ENCODE data around the gene CEP20. TPM values are rescaled to one million over a fixed set of nuclear protein-coding genes. Genes with fewer than 3 reads are reported as not detected.

CEP20 gene
- total RNA-seq, 1 experiment from 2014 or later: 36.9 TPM

GRCh38 chr16:15897121-15897780 lies 8.8 kb upstream of the CEP20 start:
- no peak overlapping the region; a peak in 1 of 7 replicates for H3K27ac Mint-ChIP-seq
- Histone ChIP-seq H3K4me1 (ENCODE audit: insufficient read depth, low read length) (no peaks in the 10 kb centered on the region), H4K91ac (ENCODE audit: insufficient read length, low read depth, low read length) (no peak overlapping the region), H3K9ac (ENCODE audit: extremely low read depth, insufficient read length, low read length) (no peak overlapping the region), H2BK15ac (ENCODE audit: low read depth, low read length) (no peak overlapping the region), H3K9me3 (ENCODE audit: control insufficient read depth, low read depth, low read length) (no peaks in the 10 kb centered on the region), H3K14ac (ENCODE audit: insufficient read depth, low read length) (no peak overlapping the region), H3K56ac (ENCODE audit: insufficient read length, low read depth, low read length) (no peak overlapping the region), H3T11ph (ENCODE audit: low read length) (no peak overlapping the region), H4K5ac (ENCODE audit: insufficient read length, low read depth, low read length) (no peak overlapping the region), H2BK12ac (ENCODE audit: insufficient read length, low read depth, low read length) (no peak overlapping the region), H3K27me3 (ENCODE audit: insufficient read depth, low read length) (no peaks in the 10 kb centered on the region), H3K4ac (ENCODE audit: low read depth, low read length) (no peak overlapping the region), H2BK20ac (ENCODE audit: low read depth, low read length, poor library complexity, severe bottlenecking) (no peak overlapping the region), H2BK5ac (ENCODE audit: insufficient read length, low read length) (no peak overlapping the region), H2BK120ac (ENCODE audit: low read depth, low read length, poor library complexity, severe bottlenecking) (no peak overlapping the region), H4K20me1 (ENCODE audit: control insufficient read depth, insufficient read depth, insufficient read length) (no peaks in the 10 kb centered on the region), H3K23me2 (ENCODE audit: insufficient read length, low read depth, low read length, poor library complexity, severe bottlenecking) (no peaks in the 10 kb centered on the region), H3K23ac (ENCODE audit: insufficient read length, low read depth, low read length) (no peak overlapping the region), H3K4me2 (ENCODE audit: insufficient read depth, insufficient read length, low read length) (no peak overlapping the region), H3K79me2 (ENCODE audit: insufficient read depth, low read length) (no peaks in the 10 kb centered on the region), H4K8ac (replicated peaks; ENCODE audit: insufficient read length, low read depth, low read length) (no peak overlapping the region), H3K18ac (ENCODE audit: insufficient read length, low read depth, low read length) (no peak overlapping the region), H2AFZ (ENCODE audit: low read length) (no peak overlapping the region), H3K79me1 (ENCODE audit: insufficient read depth, low read depth, low read length, poor library complexity, severe bottlenecking) (no peaks in the 10 kb centered on the region), H2AK5ac (ENCODE audit: insufficient read length, low read length) (no peak overlapping the region), H3K27ac (ENCODE audit: insufficient read length, low read depth, low read length) (no peak overlapping the region)
- WGBS (ENCODE audit: extremely low coverage, insufficient read length, low lambda C conversion rate): no CpG with 5 or more reads among the region's 8 CpGs
- no peaks in the 10 kb centered on the region for H3K36me3 Mint-ChIP-seq (ENCODE audit: insufficient read depth in 1 of 3, low read depth in 3 of 3)
- TF ChIP-seq, protein P1, sequence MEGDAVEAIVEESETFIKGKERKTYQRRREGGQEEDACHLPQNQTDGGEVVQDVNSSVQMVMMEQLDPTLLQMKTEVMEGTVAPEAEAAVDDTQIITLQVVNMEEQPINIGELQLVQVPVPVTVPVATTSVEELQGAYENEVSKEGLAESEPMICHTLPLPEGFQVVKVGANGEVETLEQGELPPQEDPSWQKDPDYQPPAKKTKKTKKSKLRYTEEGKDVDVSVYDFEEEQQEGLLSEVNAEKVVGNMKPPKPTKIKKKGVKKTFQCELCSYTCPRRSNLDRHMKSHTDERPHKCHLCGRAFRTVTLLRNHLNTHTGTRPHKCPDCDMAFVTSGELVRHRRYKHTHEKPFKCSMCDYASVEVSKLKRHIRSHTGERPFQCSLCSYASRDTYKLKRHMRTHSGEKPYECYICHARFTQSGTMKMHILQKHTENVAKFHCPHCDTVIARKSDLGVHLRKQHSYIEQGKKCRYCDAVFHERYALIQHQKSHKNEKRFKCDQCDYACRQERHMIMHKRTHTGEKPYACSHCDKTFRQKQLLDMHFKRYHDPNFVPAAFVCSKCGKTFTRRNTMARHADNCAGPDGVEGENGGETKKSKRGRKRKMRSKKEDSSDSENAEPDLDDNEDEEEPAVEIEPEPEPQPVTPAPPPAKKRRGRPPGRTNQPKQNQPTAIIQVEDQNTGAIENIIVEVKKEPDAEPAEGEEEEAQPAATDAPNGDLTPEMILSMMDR (conservative IDR thresholded peaks at IDR 0.05): no peak
- no peaks in the 10 kb centered on the region; a peak in 1 of 5 replicates for H3K9me3 Mint-ChIP-seq
- H3K27me3 Mint-ChIP-seq (ENCODE audit: low read depth): no peaks in the 10 kb centered on the region
- H3K4me3 Mint-ChIP-seq: no peak overlapping the region
- H3K4me1 Mint-ChIP-seq: peaks cover 6 to 13% of the 10 kb centered on the region in 2 experiments
- DNase-seq: no peak
